ENCODE measurements around the gene DLL1. TPM values are rescaled to one million over a fixed set of nuclear protein-coding genes. Genes with fewer than 3 reads are reported as not detected.

Gene DLL1
- total and polyA plus RNA-seq, 5 experiments from 2014 or later: 0.34 to 15.9 (median 1.5) TPM

DNA sequence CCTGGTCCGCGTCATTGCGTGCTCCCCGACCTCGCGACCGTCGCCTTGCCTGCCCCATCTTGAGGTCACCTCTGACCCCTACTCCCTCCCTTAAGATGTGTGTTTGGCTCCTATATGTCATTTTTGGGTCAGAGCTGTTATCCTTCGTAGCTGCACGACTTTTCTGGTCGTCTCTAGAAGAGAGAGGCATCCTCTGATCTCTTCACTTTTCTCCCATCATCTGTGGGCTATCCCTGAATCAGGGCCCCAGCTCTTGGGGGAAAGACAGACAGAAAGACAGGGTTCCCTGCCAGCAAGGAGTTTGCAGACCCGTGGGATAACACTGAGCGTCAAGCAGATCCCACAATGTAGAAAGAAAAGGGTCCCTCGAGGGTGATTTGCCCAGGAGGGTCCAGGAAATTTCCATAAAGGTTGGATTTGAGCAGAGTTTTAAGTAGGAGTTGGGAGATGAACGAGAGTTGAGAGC, 16.2 kb upstream of the DLL1 start:
- peak overlapping the region; percentile 89 to 99 (median 96) for H3K4me3 Mint-ChIP-seq
- peaks cover 0 to 10% (median 0%) of the 10 kb centered on the region in 5 donors for H3K27me3 Mint-ChIP-seq
- peaks cover 0 to 20% (median 0%) of the 10 kb centered on the region in 3 donors for H3K36me3 Mint-ChIP-seq
- peak overlapping the region; percentile 93 to 99 (median 98) for H3K27ac Mint-ChIP-seq
- no peak for ATAC-seq
- peaks cover 33 to 55% (median 46%) of the 10 kb centered on the region in 4 donors for H3K4me1 Mint-ChIP-seq
- no peak for DNase-seq
- POLR2A ChIA-PET: interaction anchor here (1.0 to 3.0 kb wide), 6 partner anchors 10 to 605 kb away, joined by 3 to 25 read pairs (median 5); partner anchors contain the start of genes C6orf120, TBP and WDR27
- no peaks in the 10 kb centered on the region for H3K9me3 Mint-ChIP-seq

GRCh38 chr6:170306324-170307079, 15.6 kb upstream of the DLL1 start, which contains the start of gene FAM120B:
Gene FAM120B (plus strand): TSS chr6:170306758. CDS start chr6:170317391, 10,633 bp downstream.
- peaks cover 0 to 16% (median 5%) of the 10 kb centered on the region in 5 donors for H3K27me3 Mint-ChIP-seq
- DNase-seq (peak; percentile 90 to 97 (median 94)), ATAC-seq (peak; percentile 94 to 96)
- POLR2A ChIA-PET: interaction anchor here (1.0 to 3.0 kb wide), 7 partner anchors 11 to 605 kb away, joined by 3 to 25 read pairs (median 4); partner anchors contain the start of genes C6orf120, TBP and WDR27
- H3K9me3 Mint-ChIP-seq: peaks cover 0 to 6% (median 3%) of the 10 kb centered on the region in 9 donors
- H3K27ac Mint-ChIP-seq: peak within 1 kb of the TSS; percentile 93 to 99 (median 98)
- H3K36me3 Mint-ChIP-seq: peaks cover 3 to 17% (median 4%) of the 10 kb centered on the region in 3 donors
- peak within 1 kb of the TSS; percentile 89 to 99 (median 96) for H3K4me3 Mint-ChIP-seq
- peaks cover 33 to 52% (median 42%) of the 10 kb centered on the region in 4 donors for H3K4me1 Mint-ChIP-seq

DNA sequence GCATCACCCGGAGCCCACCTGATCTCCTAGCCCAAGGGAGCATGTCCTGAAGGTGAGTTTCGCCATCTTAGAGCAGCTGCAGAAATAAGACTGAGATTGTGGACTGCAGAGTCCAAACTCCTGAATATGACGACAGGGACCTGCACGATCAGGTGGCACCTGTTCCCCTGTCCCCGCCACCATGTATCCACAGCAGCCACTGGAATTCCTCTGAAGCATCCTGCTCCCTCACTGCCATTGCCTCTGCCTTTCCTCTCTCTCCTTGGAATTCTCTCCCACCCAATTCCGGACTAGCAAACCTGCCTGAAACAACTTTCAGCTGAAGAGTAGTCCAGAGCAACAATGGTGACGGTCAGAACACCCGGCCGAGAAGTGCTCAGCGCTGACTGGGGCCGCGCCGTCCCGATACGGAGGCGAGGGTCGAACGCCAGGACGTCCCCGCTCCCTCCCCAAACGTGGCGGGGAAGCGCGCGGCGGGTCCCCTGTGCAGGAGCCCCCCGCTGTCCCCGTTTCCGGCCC, 15.0 kb upstream of the DLL1 start:
- peak overlapping the region; percentile 22 to 90 (median 76) for H3K27ac Mint-ChIP-seq
- H3K36me3 Mint-ChIP-seq: peaks cover 6 to 10% (median 7%) of the 10 kb centered on the region in 3 donors
- no peak for DNase-seq
- peak overlapping the region; percentile 80 to 99 (median 94) for H3K4me3 Mint-ChIP-seq
- H3K4me1 Mint-ChIP-seq: peaks cover 28 to 45% (median 36%) of the 10 kb centered on the region in 4 donors
- ATAC-seq: no peak
- H3K9me3 Mint-ChIP-seq: peaks cover 0 to 8% (median 3%) of the 10 kb centered on the region in 9 donors
- POLR2A ChIA-PET: interaction anchor here (1.0 to 3.0 kb wide), 6 partner anchors 10 to 604 kb away, joined by 3 to 25 read pairs (median 4); partner anchors contain the start of genes C6orf120, TBP and WDR27
- H3K27me3 Mint-ChIP-seq: peaks cover 0 to 18% (median 6%) of the 10 kb centered on the region in 5 donors

DNA sequence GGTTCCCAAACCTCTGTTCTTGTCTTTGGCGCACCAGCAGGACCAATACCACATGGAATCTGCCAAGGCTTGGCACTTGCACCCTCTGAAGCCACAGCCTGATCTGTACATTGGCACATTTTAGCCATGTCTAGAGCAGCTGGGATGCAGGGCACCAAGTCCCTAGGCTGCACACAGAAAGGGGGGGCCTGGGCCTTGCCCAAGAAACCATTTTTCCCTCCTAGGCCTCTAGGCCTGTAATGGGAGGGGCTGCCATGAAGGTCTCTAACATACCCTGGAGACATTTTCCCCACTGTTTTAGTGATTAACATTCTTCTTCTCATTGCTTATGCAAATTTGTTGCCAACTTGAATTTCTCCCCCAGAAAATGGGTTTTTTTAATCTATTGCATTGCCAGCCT, 10.3 kb upstream of the DLL1 start:
- Mint-ChIP-seq H3K4me1 (peaks cover 0 to 18% (median 2%) of the 10 kb centered on the region in 4 donors), H3K36me3 (peaks cover 0 to 9% (median 6%) of the 10 kb centered on the region in 3 donors), H3K4me3 (no peak overlapping the region), H3K9me3 (peaks cover 0 to 8% (median 3%) of the 10 kb centered on the region in 9 donors), H3K27ac (peak overlapping the region in 1 of 10 donors; percentile 63), H3K27me3 (peaks cover 0 to 35% (median 7%) of the 10 kb centered on the region in 5 donors)
- POLR2A ChIA-PET: no interaction called here
- DNase-seq (no peak), ATAC-seq (no peak)

DNA sequence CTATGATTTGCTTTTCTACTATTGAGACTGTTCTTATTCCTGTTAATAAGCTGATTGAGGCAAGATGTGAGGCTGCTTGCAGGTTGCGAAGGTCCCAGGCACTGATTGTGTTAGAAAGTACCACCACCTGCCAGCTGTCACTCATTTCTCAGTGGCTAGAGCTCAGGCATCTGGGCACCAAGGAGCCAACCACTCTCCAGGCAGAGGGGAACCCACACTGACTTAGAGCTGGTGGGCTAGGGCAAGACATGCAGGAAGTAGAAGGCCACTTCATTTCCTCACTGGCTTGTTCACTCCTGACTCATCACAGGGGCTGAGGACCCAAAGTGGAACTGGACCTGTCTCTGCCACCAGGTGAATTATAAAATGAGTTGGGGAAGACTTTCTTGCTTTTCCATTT, 7.8 kb upstream of the DLL1 start:
- peaks cover 8 to 27% (median 19%) of the 10 kb centered on the region in 4 donors for H3K4me1 Mint-ChIP-seq
- peaks cover 0 to 9% (median 6%) of the 10 kb centered on the region in 3 donors for H3K36me3 Mint-ChIP-seq
- no peak overlapping the region for H3K4me3 Mint-ChIP-seq
- H3K9me3 Mint-ChIP-seq: peaks cover 0 to 8% (median 3%) of the 10 kb centered on the region in 9 donors
- no peak for ATAC-seq
- H3K27me3 Mint-ChIP-seq: peaks cover 0 to 37% (median 8%) of the 10 kb centered on the region in 5 donors
- DNase-seq: no peak
- H3K27ac Mint-ChIP-seq: peak overlapping the region in 1 of 10 donors; percentile 21
- POLR2A ChIA-PET: no interaction called here

GRCh38 chr6:170297576-170298330, 6.9 kb upstream of the DLL1 start:
- no peak overlapping the region for H3K27ac Mint-ChIP-seq

GRCh38 chr6:170296746-170297575, 6.1 kb upstream of the DLL1 start:
- Mint-ChIP-seq H3K27me3 (peaks cover 6 to 36% (median 11%) of the 10 kb centered on the region in 5 donors), H3K4me3 (peak overlapping the region in 8 of 10 donors; percentile 5 to 54 (median 32)), H3K27ac (no peak overlapping the region), H3K36me3 (peaks cover 0 to 9% (median 6%) of the 10 kb centered on the region in 3 donors), H3K4me1 (peaks cover 19 to 44% (median 36%) of the 10 kb centered on the region in 4 donors), H3K9me3 (peaks cover 0 to 8% (median 3%) of the 10 kb centered on the region in 9 donors)
- POLR2A ChIA-PET: interaction anchor here (1.2 kb wide), 1 partner anchor 25 kb away, joined by 3 read pairs; no protein-coding TSS in a partner anchor
- ATAC-seq: no peak
- no peak for DNase-seq

More at GRCh38 chr6:170297576-170298330, 6.9 kb upstream of the DLL1 start:
- Mint-ChIP-seq H3K27me3 (peaks cover 0 to 34% (median 9%) of the 10 kb centered on the region in 5 donors), H3K4me3 (peak overlapping the region in 7 of 10 donors; percentile 9 to 45 (median 27)), H3K36me3 (peaks cover 0 to 9% (median 6%) of the 10 kb centered on the region in 3 donors), H3K9me3 (peaks cover 0 to 8% (median 3%) of the 10 kb centered on the region in 9 donors), H3K4me1 (peaks cover 12 to 36% (median 28%) of the 10 kb centered on the region in 4 donors)
- ATAC-seq (no peak), DNase-seq (no peak)
- POLR2A ChIA-PET: interaction anchor here (1.2 kb wide), 1 partner anchor 26 kb away, joined by 3 read pairs; no protein-coding TSS in a partner anchor

DNA sequence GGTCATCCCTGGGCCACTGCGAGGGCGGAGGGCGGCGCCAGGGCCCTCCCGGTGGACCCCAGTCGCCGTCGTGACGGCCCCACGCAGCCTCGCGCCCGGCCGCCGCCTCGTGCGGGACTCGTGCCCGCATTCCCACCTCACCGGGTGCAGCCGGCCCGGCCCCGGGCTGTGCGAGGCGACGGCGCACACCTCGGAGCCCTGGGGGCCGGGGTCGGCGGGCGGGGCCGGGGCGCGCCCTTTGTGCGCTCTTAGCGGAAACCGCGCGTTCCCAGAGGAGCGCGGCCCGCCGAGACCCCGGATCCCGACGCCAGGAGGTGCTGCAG, 5.5 kb upstream of the DLL1 start:
- POLR2A ChIA-PET: no interaction called here
- Mint-ChIP-seq H3K4me1 (peaks cover 22 to 47% (median 40%) of the 10 kb centered on the region in 4 donors), H3K36me3 (peaks cover 0 to 5% (median under 1%) of the 10 kb centered on the region in 3 donors), H3K27me3 (peaks cover under 1 to 36% (median 10%) of the 10 kb centered on the region in 5 donors), H3K27ac (no peak overlapping the region), H3K9me3 (peaks cover 0 to 2% (median under 1%) of the 10 kb centered on the region in 9 donors), H3K4me3 (peak overlapping the region in 1 of 10 donors; percentile 94)
- DNase-seq (no peak), ATAC-seq (no peak)

DNA sequence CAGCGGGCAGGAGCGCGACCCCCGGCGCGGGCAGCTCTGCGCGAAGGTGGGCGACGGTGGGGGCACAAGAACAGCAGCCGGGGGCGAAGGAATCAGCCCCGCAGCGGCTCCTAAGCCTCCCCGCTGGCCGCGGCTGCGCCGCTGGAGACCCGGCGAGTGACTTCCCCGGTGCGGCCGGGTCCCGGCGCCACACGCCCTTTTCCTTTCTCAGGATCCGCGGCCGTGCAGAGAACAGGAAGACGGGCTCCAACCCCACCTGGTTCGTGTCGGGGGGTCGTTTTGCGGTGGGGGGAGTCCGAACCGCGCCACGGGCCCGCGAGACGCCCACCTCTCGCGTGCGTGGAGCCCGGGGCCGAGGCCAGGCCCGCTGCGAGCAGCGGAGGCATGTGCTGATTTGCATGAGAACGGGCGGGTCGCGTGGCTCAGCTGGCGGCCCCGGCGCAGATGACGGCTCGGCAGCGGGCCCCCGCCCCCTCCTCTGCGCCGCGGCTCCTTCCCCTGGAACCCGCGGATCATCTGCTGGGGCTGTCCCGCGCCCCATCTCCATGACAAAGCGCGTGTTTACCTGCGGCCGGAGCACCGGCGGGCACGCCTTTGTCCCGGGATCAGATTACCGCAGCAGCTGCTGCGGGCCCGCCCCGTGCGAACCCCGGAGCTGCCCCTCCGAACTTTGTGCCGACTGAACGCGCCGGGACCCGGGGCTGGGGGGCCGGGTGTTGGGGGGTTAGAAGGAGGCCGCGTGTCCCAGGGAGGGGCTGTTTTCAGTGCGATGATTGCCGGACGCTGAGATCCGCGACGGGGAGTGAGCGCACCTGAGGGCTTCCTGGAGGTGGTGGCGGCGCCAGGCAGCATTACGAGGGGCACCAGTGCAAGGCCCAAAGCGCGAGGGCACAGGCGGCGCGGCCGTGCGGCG, 4.9 kb upstream of the DLL1 start:
- H3K27ac Mint-ChIP-seq: no peak overlapping the region
- H3K9me3 Mint-ChIP-seq: no peaks in the 10 kb centered on the region
- peak in 6 of 10 donors; percentile 36 to 73 (median 45) for DNase-seq
- H3K4me1 Mint-ChIP-seq: peaks cover 22 to 47% (median 40%) of the 10 kb centered on the region in 4 donors
- peak; percentile 45 to 52 for ATAC-seq
- peaks cover 0 to 2% (median 0%) of the 10 kb centered on the region in 3 donors for H3K36me3 Mint-ChIP-seq
- peak overlapping the region; percentile 64 to 94 (median 75) for H3K4me3 Mint-ChIP-seq
- H3K27me3 Mint-ChIP-seq: peaks cover 0 to 36% (median 10%) of the 10 kb centered on the region in 5 donors
- POLR2A ChIA-PET: interaction anchor here (0.7 to 2.0 kb wide), 5 partner anchors 10 to 336 kb away, joined by 3 to 10 read pairs (median 4); no protein-coding TSS in a partner anchor
